HEK293T (cell line): Measurements from ENCODE around the gene OR13G1.

Source experiments
- CTCF ChIA-PET: fragments of 350-600 bp; formaldehyde crosslinking; extraction: SDS; loops from one replicate; lab custom pipeline; 2021; ENCODE audit warnings: antibody characterized with exemption, inconsistent platforms; lab: Yijun Ruan, JAX
- POLR2A ChIA-PET: fragments of 350-600 bp; formaldehyde crosslinking; extraction: SDS; loops from one replicate; lab custom pipeline; 2020; ENCODE audit warnings: antibody characterized with exemption, inconsistent platforms; lab: Yijun Ruan, JAX
- DNase-seq: peaks from one replicate; pipeline ENCODE4 v3.0.0; 2012; ENCODE audit warnings: mixed read lengths; ENCODE audit errors: extremely low spot score
- ARNT ChIP-seq: fragments of 450-650 bp; IDR thresholded peaks from 2 replicates; pipeline ENCODE4 v1.6.1; 2017; ENCODE audit warnings: mild to moderate bottlenecking
- BHLHE40 ChIP-seq: fragments of 450-650 bp; IDR thresholded peaks from 2 replicates; pipeline ENCODE4 v1.6.1; 2016; ENCODE audit warnings: mild to moderate bottlenecking, moderate library complexity, borderline replicate concordance
- CTBP1 ChIP-seq: fragments of 450-650 bp; IDR thresholded peaks from 2 replicates; pipeline ENCODE4 v1.6.1; 2016; ENCODE audit warnings: borderline replicate concordance
- ELF4 ChIP-seq: fragments of 450-650 bp; IDR thresholded peaks from 2 replicates; pipeline ENCODE4 v1.6.1; 2017; ENCODE audit warnings: antibody characterized with exemption
- FOXA1 ChIP-seq: fragments of 450-650 bp; IDR thresholded peaks from 2 replicates; pipeline ENCODE4 v1.6.1; 2016; ENCODE audit warnings: mild to moderate bottlenecking
- FOXK2 ChIP-seq: fragments of 450-650 bp; IDR thresholded peaks from 2 replicates; pipeline ENCODE4 v1.6.1; 2016; ENCODE audit warnings: mild to moderate bottlenecking
- FOXM1 ChIP-seq: fragments of 450-650 bp; IDR thresholded peaks from 2 replicates; pipeline ENCODE4 v1.6.1; 2017; ENCODE audit warnings: mild to moderate bottlenecking, borderline replicate concordance
- HDGF ChIP-seq: fragments of 450-650 bp; IDR thresholded peaks from 2 replicates; pipeline ENCODE4 v1.6.1; 2017; ENCODE audit warnings: antibody characterized with exemption, borderline replicate concordance
- L3MBTL2 ChIP-seq: fragments of 450-650 bp; conservative IDR thresholded peaks from 2 replicates; pipeline ENCODE4 v1.6.1; 2016; ENCODE audit warnings: mild to moderate bottlenecking
- LEF1 ChIP-seq: fragments of 450-650 bp; IDR thresholded peaks from 2 replicates; pipeline ENCODE4 v1.6.1; 2017; ENCODE audit warnings: mild to moderate bottlenecking, borderline replicate concordance
- NFRKB ChIP-seq: fragments of 450-650 bp; IDR thresholded peaks from 2 replicates; pipeline ENCODE4 v1.6.1; 2016; ENCODE audit warnings: mild to moderate bottlenecking, moderate library complexity
- SP1 ChIP-seq: fragments of 450-650 bp; IDR thresholded peaks from 2 replicates; pipeline ENCODE4 v1.6.1; 2017
- SUZ12 ChIP-seq: fragments of 450-650 bp; IDR thresholded peaks from 2 replicates; pipeline ENCODE4 v1.6.1; 2016; ENCODE audit warnings: mild to moderate bottlenecking
- TARDBP ChIP-seq: fragments of 450-650 bp; IDR thresholded peaks from 2 replicates; pipeline ENCODE4 v1.6.1; 2016
- ZNF384 ChIP-seq: fragments of 450-650 bp; IDR thresholded peaks from 2 replicates; pipeline ENCODE4 v1.6.1; 2016
- TF ChIP-seq, protein P1 (sequence below): fragments of 450-650 bp; IDR thresholded peaks from 2 replicates; pipeline ENCODE4 v1.6.1; 2016

OR13G1 gene

DNA sequence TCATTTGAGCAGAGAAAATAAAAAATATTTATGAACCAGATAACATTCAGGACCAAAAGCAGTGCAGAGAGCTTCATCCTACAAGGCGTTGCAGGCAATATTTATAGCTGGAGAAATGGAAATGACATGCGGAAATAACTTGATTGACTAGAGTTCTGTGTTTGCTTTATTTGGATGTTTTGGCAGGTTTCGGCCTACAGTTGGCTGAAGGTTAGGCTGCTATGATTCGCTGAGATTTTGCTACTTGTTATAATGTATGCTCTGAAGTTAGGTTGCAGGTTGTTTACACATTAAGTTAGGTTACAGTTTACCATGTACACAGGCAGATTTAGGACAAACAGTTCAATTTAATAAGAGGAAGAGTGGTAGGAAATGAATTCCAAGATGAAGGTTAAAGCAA is 632 bp upstream of the OR13G1 start:
- ChIA-PET POLR2A (no interaction called here), CTCF (no interaction called here)
- no peak for TF ChIP-seq TARDBP
- no peak for TF ChIP-seq SUZ12
- TF ChIP-seq FOXK2, result no peak
- TF ChIP-seq LEF1, result no peak
- TF ChIP-seq BHLHE40, result no peak
- no peak for TF ChIP-seq FOXA1
- TF ChIP-seq L3MBTL2, result no peak
- TF ChIP-seq CTBP1, result no peak
- TF ChIP-seq, protein P1, sequence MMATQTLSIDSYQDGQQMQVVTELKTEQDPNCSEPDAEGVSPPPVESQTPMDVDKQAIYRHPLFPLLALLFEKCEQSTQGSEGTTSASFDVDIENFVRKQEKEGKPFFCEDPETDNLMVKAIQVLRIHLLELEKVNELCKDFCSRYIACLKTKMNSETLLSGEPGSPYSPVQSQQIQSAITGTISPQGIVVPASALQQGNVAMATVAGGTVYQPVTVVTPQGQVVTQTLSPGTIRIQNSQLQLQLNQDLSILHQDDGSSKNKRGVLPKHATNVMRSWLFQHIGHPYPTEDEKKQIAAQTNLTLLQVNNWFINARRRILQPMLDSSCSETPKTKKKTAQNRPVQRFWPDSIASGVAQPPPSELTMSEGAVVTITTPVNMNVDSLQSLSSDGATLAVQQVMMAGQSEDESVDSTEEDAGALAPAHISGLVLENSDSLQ, result no peak
- no peak for TF ChIP-seq ZNF384
- no peak for TF ChIP-seq SP1
- no peak for TF ChIP-seq ELF4
- TF ChIP-seq HDGF, result no peak
- TF ChIP-seq NFRKB, result no peak
- TF ChIP-seq ARNT, result no peak
- no peak for TF ChIP-seq FOXM1
- DNase-seq, result no peak

DNA sequence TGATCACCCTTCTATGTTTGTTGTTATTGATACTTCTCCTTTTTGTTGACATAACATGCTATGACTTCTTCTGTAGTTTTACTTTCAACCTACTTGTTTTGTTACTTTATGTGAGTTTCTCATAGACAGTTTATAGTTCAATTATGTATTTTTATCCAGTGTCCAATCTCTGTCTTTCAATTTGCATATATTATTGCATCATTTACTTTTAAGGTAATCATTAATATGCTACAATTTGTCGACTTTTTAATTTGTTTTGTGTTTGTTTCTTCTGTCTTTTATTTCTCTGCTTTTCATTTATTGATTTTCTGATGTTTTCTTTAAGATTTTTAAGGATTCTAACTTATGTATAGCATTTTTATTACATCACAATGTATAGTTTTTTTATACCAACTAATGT is 10.3 kb downstream of the OR13G1 start:
- DNase-seq, result no peak
- POLR2A ChIA-PET, result no interaction called here
- TF ChIP-seq NFRKB, result no peak
- CTCF ChIA-PET, result no interaction called here

DNA sequence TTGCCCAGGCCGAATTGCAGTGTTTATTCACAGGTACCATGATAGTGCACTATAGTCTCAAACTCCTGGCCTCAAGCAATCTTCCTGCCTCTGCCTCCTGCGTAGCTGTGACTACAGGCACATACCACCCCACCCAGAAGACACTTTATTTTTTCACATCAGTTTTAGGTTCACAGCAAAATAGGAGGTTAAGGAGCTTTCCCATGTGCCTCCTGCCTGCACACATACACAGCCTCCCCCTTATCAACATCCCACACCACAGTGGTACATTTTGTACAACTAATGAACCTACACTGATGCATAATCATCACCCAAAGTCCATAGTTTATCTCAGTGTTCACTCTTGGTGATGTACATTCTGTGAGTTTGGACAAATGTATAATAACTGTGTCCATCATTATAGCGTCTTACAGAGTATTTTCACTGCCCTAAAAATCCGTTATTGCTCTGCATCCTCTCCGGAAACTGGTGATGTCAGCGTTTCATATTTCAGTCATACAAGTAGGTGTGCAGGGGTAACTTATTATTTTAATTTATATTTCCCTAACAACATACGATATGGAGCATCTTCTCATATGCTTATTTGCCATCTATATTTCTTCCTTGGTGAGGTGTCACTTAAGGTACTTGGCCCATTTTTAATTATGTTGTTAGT is 23.2 kb downstream of the OR13G1 start:
- CTCF ChIA-PET, result no interaction called here
- POLR2A ChIA-PET, result no interaction called here
- TF ChIP-seq HDGF, result no peak
- TF ChIP-seq TARDBP, result no peak
- TF ChIP-seq FOXA1, result no peak
- TF ChIP-seq FOXK2, result no peak
- TF ChIP-seq SP1, result no peak
- TF ChIP-seq FOXM1, result no peak
- TF ChIP-seq ELF4, result no peak
- TF ChIP-seq NFRKB, result no peak
- TF ChIP-seq, protein P1, result no peak
- no peak for TF ChIP-seq ARNT
- TF ChIP-seq ZNF384, result no peak
- DNase-seq, result no peak

GRCh38 chr1:247653040-247653439 is 26.5 kb downstream of the OR13G1 start:
- TF ChIP-seq L3MBTL2 (no peak), FOXM1 (no peak), CTBP1 (no peak), FOXK2 (no peak)
- DNase-seq, result no peak
- CTCF ChIA-PET, result no interaction called here
- POLR2A ChIA-PET, result no interaction called here

GRCh38 chr1:247647864-247648263 is 31.7 kb downstream of the OR13G1 start:
- DNase-seq, result no peak
- ChIA-PET POLR2A (no interaction called here), CTCF (no interaction called here)
- TF ChIP-seq CTBP1, result no peak

DNA sequence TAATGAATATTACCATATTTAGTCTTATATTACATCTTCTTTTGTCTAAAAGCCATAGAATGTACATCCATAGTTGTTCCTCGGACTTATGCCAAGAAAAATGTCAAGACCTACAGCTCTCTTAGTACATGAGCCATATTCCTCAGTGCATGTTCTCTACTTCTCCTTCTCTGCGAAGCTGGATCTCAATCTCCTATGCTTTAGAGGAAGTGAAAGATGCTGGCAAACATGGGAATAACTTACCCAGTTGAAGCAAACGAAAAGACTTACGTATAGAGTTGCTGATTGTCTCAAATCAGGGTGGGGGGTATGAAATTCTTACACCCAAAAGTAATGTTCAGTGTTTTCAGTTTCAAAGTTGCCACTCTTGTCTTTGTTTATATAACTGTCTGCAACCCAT is 32.7 kb downstream of the OR13G1 start:
- TF ChIP-seq FOXA1, result no peak
- no peak for TF ChIP-seq ZNF384
- no peak for TF ChIP-seq HDGF
- TF ChIP-seq SUZ12, result no peak
- TF ChIP-seq, protein P1, result no peak
- no peak for TF ChIP-seq SP1
- TF ChIP-seq ELF4, result no peak
- TF ChIP-seq L3MBTL2, result no peak
- TF ChIP-seq BHLHE40, result no peak
- no peak for DNase-seq
- ChIA-PET POLR2A (no interaction called here), CTCF (no interaction called here)

- CTCF ChIA-PET, result no interaction called here
- POLR2A ChIA-PET, result no interaction called here
- TF ChIP-seq L3MBTL2, result no peak
- no peak for TF ChIP-seq ARNT
- TF ChIP-seq ELF4, result no peak
- no peak for TF ChIP-seq BHLHE40
- TF ChIP-seq HDGF, result no peak
- no peak for TF ChIP-seq LEF1
- TF ChIP-seq FOXA1, result no peak
- TF ChIP-seq, protein P1, result no peak
- TF ChIP-seq FOXK2, result no peak
- no peak for TF ChIP-seq SUZ12
- no peak for TF ChIP-seq SP1
- no peak for TF ChIP-seq ZNF384
- DNase-seq, result no peak
These were observed 36.8 kb downstream of the OR13G1 start for GRCh38 chr1:247642742-247643141.
